ENCODE measurements around the gene DAGLA. TPM values are rescaled to one million over a fixed set of nuclear protein-coding genes. Genes with fewer than 3 reads are reported as not detected.
A peak's percentile ranks its signal among the peaks of the same experiment; 100 is the strongest.

DAGLA gene
- total and polyA plus RNA-seq, 5 donors, result 3.7 to 7.2 (median 5.5) TPM

DNA sequence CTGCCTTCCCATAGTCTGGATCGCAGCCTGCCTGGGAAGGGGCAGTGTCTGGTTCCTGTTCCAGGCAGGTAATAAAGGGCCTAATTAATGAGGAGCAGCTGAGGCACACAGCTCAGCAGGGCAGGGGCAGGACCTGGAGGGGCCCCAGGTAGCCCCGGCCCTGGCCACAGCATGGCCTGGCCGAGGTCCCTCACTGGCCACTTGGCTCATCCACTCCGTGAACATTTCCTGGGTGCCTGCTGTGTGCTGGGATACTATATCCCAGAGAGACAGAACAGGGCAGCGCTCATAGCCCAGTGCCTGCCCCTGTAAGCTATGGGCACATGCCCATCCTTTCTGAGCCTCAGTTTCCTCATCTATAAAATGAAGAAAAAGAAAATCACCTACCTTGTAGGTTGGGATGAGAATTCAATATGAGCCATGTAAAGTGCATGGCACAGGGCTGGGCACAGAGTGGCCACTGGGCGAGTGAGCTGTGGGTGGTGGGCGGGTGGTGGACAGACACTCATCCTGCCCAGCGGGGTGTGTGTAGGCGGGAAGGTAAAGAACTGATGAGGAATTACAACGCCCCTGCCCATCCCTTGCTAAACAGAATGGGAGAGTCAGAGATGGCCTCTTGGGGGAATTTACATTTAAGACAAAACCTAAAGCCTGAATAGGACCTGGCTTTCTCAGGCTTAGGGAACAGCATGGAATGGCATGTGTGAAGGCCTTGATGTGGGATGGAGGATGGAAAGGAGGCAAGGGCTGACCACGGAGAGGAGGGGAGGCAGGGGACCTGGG is 81.4 kb downstream of the DAGLA start:
- DNase-seq (no peak), ATAC-seq (no peak)
- Histone ChIP-seq H3K4me1 (ENCODE audit: control insufficient read depth, insufficient read depth, low read length) (no peaks in the 10 kb centered on the region), H3K27ac (ENCODE audit: low read length) (no peak overlapping the region), H3K9me3 (ENCODE audit: control insufficient read depth, low read length) (no peaks in the 10 kb centered on the region), H3K27me3 (ENCODE audit: control insufficient read depth, insufficient read depth) (no peaks in the 10 kb centered on the region), H3K4me3 (ENCODE audit: low read length) (no peak overlapping the region)
- WGBS, result 80% methylated on average over 11 of the region's 11 CpGs
- intact Hi-C loops (cut with DNase I), result no loop called here

DNA sequence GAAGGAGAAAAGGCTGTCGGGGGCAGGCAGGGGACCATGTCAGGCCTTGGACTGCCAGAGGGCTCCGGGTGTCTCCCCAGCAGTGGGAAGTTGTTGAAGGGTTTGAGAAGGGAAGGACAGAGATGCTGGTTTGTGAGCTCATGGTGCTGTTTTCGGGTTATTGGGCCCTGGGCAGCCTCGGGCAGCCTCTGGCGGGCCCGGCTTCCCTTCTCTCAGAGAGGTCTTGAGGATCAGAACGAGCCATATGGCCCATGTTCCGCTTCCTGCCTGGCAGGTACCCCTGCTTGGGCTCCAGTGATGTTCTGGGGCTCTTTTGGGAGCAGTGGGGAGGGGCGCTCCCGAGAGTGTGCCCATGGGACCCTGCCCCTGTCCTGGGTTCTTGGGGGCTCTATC is 82.0 kb downstream of the DAGLA start:
- no peaks in the 10 kb centered on the region for H3K27me3 ChIP-seq (ENCODE audit: control insufficient read depth, insufficient read depth)
- intact Hi-C loops (cut with DNase I), result no loop called here
- H3K9me3 ChIP-seq (ENCODE audit: control insufficient read depth, low read length), result no peaks in the 10 kb centered on the region
- no peak overlapping the region for H3K27ac ChIP-seq (ENCODE audit: low read length)
- DNase-seq, result no peak
- no peak for ATAC-seq
- 74% methylated on average over 10 of the region's 10 CpGs for WGBS
- no peaks in the 10 kb centered on the region for H3K4me1 ChIP-seq (ENCODE audit: control insufficient read depth, insufficient read depth, low read length)
- no peak overlapping the region for H3K4me3 ChIP-seq (ENCODE audit: low read length)

DNA sequence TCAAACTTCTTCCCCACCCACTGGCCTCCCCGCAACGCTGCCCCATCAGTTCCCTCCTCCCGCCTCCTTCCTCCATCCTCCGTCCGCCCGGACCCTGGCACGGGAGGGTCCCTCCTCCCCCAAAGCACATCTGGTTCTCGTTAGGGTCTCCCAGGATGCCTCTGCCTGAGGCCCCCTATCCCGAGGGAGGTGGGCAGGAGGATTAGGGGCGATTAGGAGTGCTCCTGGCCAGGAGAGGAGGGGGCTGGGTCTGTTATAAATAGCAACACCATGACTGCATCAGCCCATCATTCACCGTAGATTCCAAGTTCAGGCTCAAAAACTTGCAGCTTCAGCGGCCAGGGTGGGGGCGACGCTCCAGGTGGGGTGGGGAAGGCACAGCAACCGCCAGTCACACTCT is 82.6 kb downstream of the DAGLA start:
- no peak overlapping the region for H3K27ac ChIP-seq (ENCODE audit: low read length)
- DNase-seq (no peak), ATAC-seq (no peak)
- no peaks in the 10 kb centered on the region for H3K27me3 ChIP-seq (ENCODE audit: control insufficient read depth, insufficient read depth)
- intact Hi-C loops (cut with DNase I), result no loop called here
- H3K4me3 ChIP-seq (ENCODE audit: low read length), result no peak overlapping the region
- no peaks in the 10 kb centered on the region for H3K9me3 ChIP-seq (ENCODE audit: control insufficient read depth, low read length)
- no peaks in the 10 kb centered on the region for H3K4me1 ChIP-seq (ENCODE audit: control insufficient read depth, insufficient read depth, low read length)
- 32% methylated on average over 15 of the region's 15 CpGs for WGBS

DNA sequence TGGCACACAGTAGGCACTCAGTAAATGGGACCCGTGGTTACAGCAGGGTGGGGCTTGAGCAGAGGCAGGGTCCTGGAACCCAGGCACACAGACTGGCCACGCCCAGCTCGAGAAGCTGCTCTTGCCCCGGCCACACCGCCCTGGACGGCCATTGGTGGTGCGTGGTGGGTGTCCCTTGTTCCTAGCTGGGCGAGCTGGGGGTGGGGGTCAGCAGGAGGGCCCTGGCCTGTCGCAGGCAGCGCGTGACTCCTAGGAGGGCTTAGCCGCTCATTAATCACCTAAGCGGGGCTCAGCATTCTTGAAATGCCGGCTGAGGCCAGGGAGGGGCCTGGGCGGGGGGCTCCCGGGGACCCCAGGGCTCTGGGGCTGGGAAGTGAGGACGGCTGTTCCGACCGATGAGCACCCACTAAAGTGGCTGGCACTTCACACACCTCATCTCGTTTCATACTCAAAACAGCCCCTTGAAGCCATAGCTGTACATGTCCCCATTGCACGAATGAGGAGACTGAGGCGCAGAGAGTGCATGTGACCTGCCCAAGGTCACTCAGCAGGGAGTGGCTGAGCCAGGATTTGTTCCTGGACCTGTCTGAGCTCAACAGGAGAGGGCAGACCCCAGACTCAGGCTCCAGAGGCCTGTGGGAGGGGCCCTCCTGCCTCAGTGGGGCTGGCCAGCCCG is 83.9 kb downstream of the DAGLA start:
- DNase-seq, result no peak
- H3K4me1 ChIP-seq (ENCODE audit: control insufficient read depth, insufficient read depth, low read length), result no peaks in the 10 kb centered on the region
- H3K4me3 ChIP-seq (ENCODE audit: low read length), result no peak overlapping the region
- no peaks in the 10 kb centered on the region for H3K27me3 ChIP-seq (ENCODE audit: control insufficient read depth, insufficient read depth)
- intact Hi-C loops (cut with DNase I), result no loop called here
- 74% methylated on average over 23 of the region's 23 CpGs for WGBS
- no peaks in the 10 kb centered on the region for H3K9me3 ChIP-seq (ENCODE audit: control insufficient read depth, low read length)
- peak in 1 of 2 donors; percentile 5 for ATAC-seq
- no peak overlapping the region for H3K27ac ChIP-seq (ENCODE audit: low read length)

DNA sequence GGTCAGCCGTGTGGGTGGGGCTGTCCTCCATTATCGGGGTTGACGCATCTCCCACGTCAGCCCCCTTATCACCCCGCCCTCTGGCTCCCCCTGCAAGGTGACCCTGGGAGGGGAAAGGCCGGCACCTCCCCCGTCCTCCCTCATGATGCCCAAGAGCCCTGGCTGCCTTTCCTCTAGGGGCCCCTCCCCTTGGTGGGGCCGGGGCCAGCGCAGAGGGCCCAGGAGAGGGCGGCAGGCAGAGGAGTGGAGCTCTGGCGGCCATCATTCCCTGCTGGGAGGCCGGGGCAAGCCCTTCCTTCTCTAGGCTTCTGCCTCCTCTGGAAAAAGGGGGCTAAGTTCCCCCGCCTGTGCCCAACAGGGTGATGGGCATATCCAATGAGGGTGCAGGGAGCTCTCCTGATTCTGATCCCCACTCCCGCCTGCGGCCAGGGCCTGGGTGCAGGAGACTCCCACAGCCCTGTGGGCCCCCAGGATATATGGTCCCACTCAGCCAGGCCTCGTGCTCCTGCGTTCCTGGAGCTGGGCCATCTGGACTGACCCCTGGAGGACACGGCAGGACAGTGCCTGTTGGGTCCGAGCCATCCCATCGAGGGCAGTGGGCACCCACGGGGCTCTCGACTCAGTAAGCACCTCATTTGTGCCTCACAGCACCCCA is 84.5 kb downstream of the DAGLA start:
- ATAC-seq (peak; percentile 3 to 42), DNase-seq (no peak)
- intact Hi-C loops (cut with DNase I), result no loop called here
- H3K4me3 ChIP-seq (ENCODE audit: low read length), result no peak overlapping the region
- WGBS, result 47% methylated on average over 22 of the region's 22 CpGs
- H3K9me3 ChIP-seq (ENCODE audit: control insufficient read depth, low read length), result no peaks in the 10 kb centered on the region
- H3K27me3 ChIP-seq (ENCODE audit: control insufficient read depth, insufficient read depth), result no peaks in the 10 kb centered on the region
- H3K4me1 ChIP-seq (ENCODE audit: control insufficient read depth, insufficient read depth, low read length), result no peaks in the 10 kb centered on the region
- H3K27ac ChIP-seq (ENCODE audit: low read length), result no peak overlapping the region

DNA sequence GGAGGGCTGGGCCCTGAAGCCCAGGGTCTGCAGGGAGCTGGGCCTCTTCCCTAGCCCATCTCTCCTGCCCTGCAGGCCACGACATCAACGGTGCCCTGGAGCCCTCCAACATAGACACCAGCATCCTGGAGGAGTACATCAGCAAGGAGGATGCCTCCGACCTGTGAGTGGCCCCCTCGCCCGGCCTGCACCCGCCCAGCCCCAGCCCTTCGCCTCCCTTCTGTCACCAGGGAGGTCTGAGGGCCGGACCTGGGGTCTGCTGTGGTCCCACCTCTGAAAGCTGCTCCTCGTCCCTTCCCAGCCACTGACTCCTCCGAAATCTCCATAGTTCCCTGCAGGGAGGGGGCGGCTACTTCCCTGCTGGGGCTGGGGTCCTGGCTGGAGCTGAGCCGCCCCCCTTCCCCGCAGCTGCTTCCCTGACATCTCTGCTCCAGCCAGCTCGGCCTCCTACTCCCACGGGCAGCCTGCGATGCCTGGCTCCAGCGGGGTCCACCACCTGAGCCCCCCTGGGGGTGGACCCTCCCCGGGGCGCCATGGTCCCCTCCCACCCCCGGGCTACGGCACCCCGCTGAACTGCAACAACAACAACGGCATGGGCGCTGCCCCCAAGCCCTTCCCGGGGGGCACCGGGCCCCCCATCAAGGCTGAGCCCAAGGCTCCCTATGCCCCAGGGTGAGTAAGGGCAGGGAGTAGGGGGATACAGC is 85.5 kb downstream of the DAGLA start:
- DNase-seq (no peak), ATAC-seq (no peak)
- no peak overlapping the region for H3K4me3 ChIP-seq (ENCODE audit: low read length)
- 82% methylated on average over 26 of the region's 26 CpGs for WGBS
- H3K27me3 ChIP-seq (ENCODE audit: control insufficient read depth, insufficient read depth), result no peaks in the 10 kb centered on the region
- no peaks in the 10 kb centered on the region for H3K9me3 ChIP-seq (ENCODE audit: control insufficient read depth, low read length)
- H3K4me1 ChIP-seq (ENCODE audit: control insufficient read depth, insufficient read depth, low read length), result no peaks in the 10 kb centered on the region
- no peak overlapping the region for H3K27ac ChIP-seq (ENCODE audit: low read length)
- intact Hi-C loops (cut with DNase I), result no loop called here

DNA sequence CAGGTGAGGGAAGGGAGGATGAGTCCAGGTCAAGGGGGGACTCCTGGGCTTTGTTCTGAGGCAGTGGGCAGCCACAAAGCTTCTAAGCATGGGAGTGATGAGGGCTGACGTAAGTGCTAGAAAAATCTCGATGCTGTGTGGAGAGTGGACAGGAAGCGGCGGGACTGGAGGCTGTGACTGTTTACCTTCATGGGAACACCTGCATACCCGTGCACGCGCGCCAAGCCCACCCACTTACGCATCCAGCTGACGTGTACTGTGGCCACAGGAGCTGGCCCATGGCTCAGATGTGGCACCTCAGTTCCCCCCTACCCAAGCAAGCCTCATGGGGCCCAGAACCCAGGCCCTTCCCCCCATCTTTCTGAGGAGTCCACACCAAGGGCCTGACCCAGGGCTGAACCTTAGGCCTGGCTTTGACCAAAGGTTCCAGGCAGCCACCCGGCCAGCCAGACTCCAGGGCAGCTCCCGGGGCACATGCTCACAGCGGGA is 86.2 kb downstream of the DAGLA start:
- intact Hi-C loops (cut with DNase I), result no loop called here
- Histone ChIP-seq H3K27me3 (ENCODE audit: control insufficient read depth, insufficient read depth) (no peaks in the 10 kb centered on the region), H3K27ac (ENCODE audit: low read length) (no peak overlapping the region), H3K9me3 (ENCODE audit: control insufficient read depth, low read length) (no peaks in the 10 kb centered on the region), H3K4me3 (ENCODE audit: low read length) (no peak overlapping the region), H3K4me1 (ENCODE audit: control insufficient read depth, insufficient read depth, low read length) (no peaks in the 10 kb centered on the region)
- no peak for DNase-seq
- ATAC-seq, result no peak
- 69% methylated on average over 13 of the region's 13 CpGs for WGBS

DNA sequence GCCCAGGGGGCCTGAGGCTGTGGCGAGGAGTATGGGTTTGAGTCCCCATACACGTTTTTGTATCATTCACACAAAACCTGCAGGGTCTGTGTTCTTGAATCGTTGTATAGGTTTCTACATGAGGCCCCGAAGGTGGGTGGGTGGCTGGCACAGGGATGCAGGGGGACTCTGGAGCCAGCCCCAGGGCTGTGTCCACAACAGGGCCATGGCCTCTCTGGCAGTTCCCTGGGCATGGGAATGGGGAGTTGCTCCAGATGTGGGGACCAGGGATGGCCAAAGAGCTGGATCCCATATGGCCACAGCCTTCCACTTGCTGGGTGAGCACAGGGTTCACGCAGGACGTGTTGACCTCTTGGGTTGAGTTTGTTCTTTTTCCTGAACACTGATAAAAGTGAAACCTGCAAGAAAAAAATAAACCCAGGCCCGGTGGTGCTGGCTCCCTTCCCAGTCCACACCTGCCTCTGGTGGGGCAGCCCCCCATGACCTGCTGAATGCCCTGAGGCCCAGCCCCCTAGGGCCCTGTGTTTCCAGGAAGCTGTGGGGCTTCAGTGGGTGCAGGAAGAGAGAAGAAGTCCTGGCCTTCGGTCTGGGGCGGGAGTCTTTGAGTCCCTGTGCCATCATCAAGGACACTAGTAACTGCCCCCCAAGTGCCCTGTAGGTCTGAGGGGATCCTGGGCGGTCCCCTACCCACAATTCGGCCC is 88.3 kb downstream of the DAGLA start:
- H3K27ac ChIP-seq (ENCODE audit: low read length), result no peak overlapping the region
- no peak overlapping the region for H3K4me3 ChIP-seq (ENCODE audit: low read length)
- H3K4me1 ChIP-seq (ENCODE audit: control insufficient read depth, insufficient read depth, low read length), result no peaks in the 10 kb centered on the region
- 73% methylated on average over 11 of the region's 11 CpGs for WGBS
- intact Hi-C loops (cut with DNase I), result no loop called here
- no peaks in the 10 kb centered on the region for H3K9me3 ChIP-seq (ENCODE audit: control insufficient read depth, low read length)
- no peak for ATAC-seq
- no peaks in the 10 kb centered on the region for H3K27me3 ChIP-seq (ENCODE audit: control insufficient read depth, insufficient read depth)
- DNase-seq, result no peak

DNA sequence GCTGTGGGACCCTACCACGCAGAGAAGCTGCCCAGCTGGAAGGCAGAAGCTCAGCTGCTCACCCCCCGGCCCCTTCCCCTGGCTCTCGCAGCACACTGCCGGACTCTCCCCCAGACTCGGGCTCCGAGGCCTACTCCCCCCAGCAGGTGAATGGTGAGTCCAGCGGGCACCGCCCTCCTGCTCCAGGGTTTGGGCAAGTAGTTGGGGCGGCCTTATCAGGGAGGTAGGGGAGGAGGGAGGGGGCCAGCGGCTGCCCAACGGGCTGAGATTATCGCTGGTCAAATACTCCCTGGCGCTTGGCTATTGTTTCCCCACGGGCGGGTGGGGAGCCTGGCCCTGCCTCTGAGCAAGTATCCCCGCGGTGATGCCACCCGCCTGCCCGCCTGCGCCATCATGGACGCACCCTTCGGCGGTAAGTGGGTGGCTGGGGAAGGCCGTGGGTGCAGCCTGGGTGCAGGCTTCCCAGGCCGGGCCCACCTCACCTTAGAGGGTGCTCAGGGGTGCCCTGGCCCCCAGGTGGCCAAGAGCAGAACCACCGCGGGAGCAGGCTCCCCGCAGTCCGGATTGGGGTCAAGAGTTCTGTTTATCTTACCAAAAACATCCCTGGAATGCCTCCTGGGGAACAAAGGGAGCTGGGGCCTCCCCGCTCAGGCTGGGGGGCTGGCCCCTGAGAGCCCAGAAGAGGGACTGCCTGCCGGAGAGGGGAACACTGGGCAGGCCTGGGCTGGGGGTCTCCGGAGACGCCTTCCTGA is 89.2 kb downstream of the DAGLA start:
- DNase-seq (no peak), ATAC-seq (no peak)
- no peaks in the 10 kb centered on the region for H3K27me3 ChIP-seq (ENCODE audit: control insufficient read depth, insufficient read depth)
- H3K4me1 ChIP-seq (ENCODE audit: control insufficient read depth, insufficient read depth, low read length), result no peaks in the 10 kb centered on the region
- H3K27ac ChIP-seq (ENCODE audit: low read length), result no peak overlapping the region
- 60% methylated on average over 33 of the region's 33 CpGs for WGBS
- intact Hi-C loops (cut with DNase I), result no loop called here
- H3K9me3 ChIP-seq (ENCODE audit: control insufficient read depth, low read length), result no peaks in the 10 kb centered on the region
- H3K4me3 ChIP-seq (ENCODE audit: low read length), result no peak overlapping the region
